K562 (cell line): ENCODE data around the gene YPEL4. TPM values are rescaled to one million over a fixed set of nuclear protein-coding genes. Genes with fewer than 3 reads are reported as not detected.
A peak's percentile ranks its signal among the peaks of the same experiment; 100 is the strongest.

ENCODE experiments used
- ADNP ChIP-seq: fragments of 200-800 bp; sonication (Bioruptor generic); IDR thresholded peaks from 2 replicates; pipeline ENCODE4 v1.6.1; 2016; ENCODE audit warnings: missing genetic modification characterization, missing compliant biosample characterization
- CBX1 ChIP-seq: sonication (generic); IDR thresholded peaks from 2 replicates; pipeline ENCODE4 v1.6.1; 2016; ENCODE audit warnings: antibody characterized with exemption, low read depth, mild to moderate bottlenecking
- E2F3 ChIP-seq: fragments of 250-450 bp; sonication (Bioruptor Pico); IDR thresholded peaks from 2 replicates; pipeline ENCODE4 v1.4.0; 2020; ENCODE audit warnings: mild to moderate bottlenecking
- FIP1L1 ChIP-seq: fragments of 200-400 bp; formaldehyde crosslinking; IDR thresholded peaks from 2 replicates; pipeline ENCODE4 v1.6.1; 2018; ENCODE audit warnings: mild to moderate bottlenecking, low read depth, low read length; ENCODE audit not compliant: poor library complexity, severe bottlenecking
- FOXJ2 ChIP-seq: fragments of 200-800 bp; sonication (Bioruptor generic); IDR thresholded peaks from 2 replicates; pipeline ENCODE4 v1.6.1; 2016; ENCODE audit warnings: missing genetic modification characterization, missing compliant biosample characterization
- HEY1 ChIP-seq: fragments of 250-450 bp; sonication (Bioruptor Pico); IDR thresholded peaks from 2 replicates; pipeline ENCODE4 v1.5.0; 2020; ENCODE audit warnings: mild to moderate bottlenecking, moderate library complexity, borderline replicate concordance
- JUND ChIP-seq, 2 experiments: IDR thresholded peaks; 2 replicates in 1 of 2; 3 replicates in 1 of 2; pipeline ENCODE4 v1.6.1; 2011; ENCODE audit warnings: borderline replicate concordance in 2 of 2, low read depth in 2 of 2, low read length in 2 of 2, improper control_type of control experiment in 1 of 2, missing biosample characterization in 1 of 2, missing genetic modification characterization in 1 of 2, missing genetic modification reagents in 1 of 2
- KAT2B ChIP-seq: IDR thresholded peaks from one replicate; pipeline ENCODE4 v1.6.1; 2012; ENCODE audit warnings: low read depth, mild to moderate bottlenecking, control low read depth, inconsistent platforms, low read length, moderate library complexity
- KLF13 ChIP-seq: fragments of 450-650 bp; IDR thresholded peaks from 2 replicates; pipeline ENCODE4 v1.6.1; 2016; ENCODE audit warnings: missing genetic modification characterization, low read depth, mild to moderate bottlenecking, missing compliant biosample characterization, moderate library complexity, borderline replicate concordance
- MAFG ChIP-seq: fragments of 450-650 bp; conservative IDR thresholded peaks from 2 replicates; pipeline ENCODE4 v1.6.1; 2016; ENCODE audit warnings: missing genetic modification characterization, missing compliant biosample characterization
- MAFK ChIP-seq: IDR thresholded peaks from 2 replicates; pipeline ENCODE4 v1.6.1; 2011; ENCODE audit warnings: low read length, improper control_type of control experiment
- NFRKB ChIP-seq: fragments of 450-650 bp; IDR thresholded peaks from 2 replicates; pipeline ENCODE4 v1.6.1; 2016; ENCODE audit warnings: low read depth
- NR2F6 ChIP-seq: fragments of 450-650 bp; formaldehyde crosslinking; IDR thresholded peaks from 2 replicates; pipeline ENCODE4 v1.4.0; 2020; ENCODE audit warnings: mild to moderate bottlenecking
- PHB ChIP-seq: fragments of 250-450 bp; sonication (Bioruptor Pico); IDR thresholded peaks from 2 replicates; pipeline ENCODE4 v1.5.0; 2021
- ZFP30 ChIP-seq: fragments of 250-450 bp; sonication (Bioruptor Pico); IDR thresholded peaks from 2 replicates; pipeline ENCODE4 v1.8.0; 2022; ENCODE audit warnings: moderate library complexity, mild to moderate bottlenecking, inconsistent platforms, borderline replicate concordance
- ZNF644 ChIP-seq: fragments of 200-800 bp; sonication (Bioruptor generic); IDR thresholded peaks from 2 replicates; pipeline ENCODE4 v1.6.1; 2016; ENCODE audit warnings: low read depth, missing genetic modification characterization, missing compliant biosample characterization
- ZNF696 ChIP-seq: fragments of 250-450 bp; sonication (Bioruptor Pico); conservative IDR thresholded peaks from 2 replicates; pipeline ENCODE4 v1.4.0; 2020; ENCODE audit warnings: mild to moderate bottlenecking, moderate library complexity
- ZSCAN29 ChIP-seq: fragments of 450-650 bp; IDR thresholded peaks from 2 replicates; pipeline ENCODE4 v1.6.1; 2017
- polyA plus RNA-seq, 8 experiments: library from polyadenylated mRNA; depleted of rRNA in 4 of 8; stranded (reverse) in 5 of 8; unstranded in 3 of 8; fragments of >200 nt; fragmentation: Nextera tagmentation in 2 of 8; fragmentation: Illumina TruSeq in 1 of 8; extraction: Ambion mirVana in 2 of 8; extraction: Trizol in 1 of 8; gene quantifications; 2 replicates each; pipeline versions ENCODE4 v1.2.1 to v1.2.3, GENCODE V29; 2011 to 2014; ENCODE audit warnings: inconsistent platforms in 1 of 8, missing spikeins in 1 of 8
- total RNA-seq, 7 experiments: library from RNA; depleted of rRNA in 6 of 7; stranded (reverse); fragments of >200 nt in 6 of 7; fragmentation: Illumina TruSeq in 2 of 7; extraction: Trizol in 2 of 7; gene quantifications; 2 replicates each; pipeline versions ENCODE4 v1.2.1 to v1.2.3, GENCODE V29; 2011 to 2021; ENCODE audit warnings: low replicate concordance in 1 of 7
- TF ChIP-seq, protein P1 (sequence below), 3 experiments: fragments of 200-800 bp in 1 of 3; fragments of 250-450 bp in 1 of 3; fragments of 450-650 bp in 1 of 3; sonication (Bioruptor Pico) in 1 of 3; sonication (Bioruptor generic) in 1 of 3; formaldehyde crosslinking in 1 of 3; IDR thresholded peaks; 2 replicates each; pipeline versions ENCODE4 v1.6.1 to v1.8.0; 2016 to 2022; ENCODE audit warnings: mild to moderate bottlenecking in 2 of 3, missing genetic modification characterization in 2 of 3, missing compliant biosample characterization in 1 of 3, moderate library complexity in 1 of 3
- TF ChIP-seq, protein P2 (sequence below): sonication (generic); IDR thresholded peaks from 2 replicates; pipeline ENCODE4 v1.6.1; 2016
- TF ChIP-seq, protein P3 (sequence below): fragments of 250-450 bp; sonication (Bioruptor Pico); IDR thresholded peaks from 2 replicates; pipeline ENCODE4 v1.5.0; 2021; ENCODE audit warnings: mild to moderate bottlenecking, borderline replicate concordance

YPEL4 gene
- total and polyA plus RNA-seq, 9 of the 15 experiments (the other 6 are each of a cell fraction or from before 2014, with no cell fraction given): 0.07 to 1.4 (median 0.40) TPM; not detected in 2

DNA sequence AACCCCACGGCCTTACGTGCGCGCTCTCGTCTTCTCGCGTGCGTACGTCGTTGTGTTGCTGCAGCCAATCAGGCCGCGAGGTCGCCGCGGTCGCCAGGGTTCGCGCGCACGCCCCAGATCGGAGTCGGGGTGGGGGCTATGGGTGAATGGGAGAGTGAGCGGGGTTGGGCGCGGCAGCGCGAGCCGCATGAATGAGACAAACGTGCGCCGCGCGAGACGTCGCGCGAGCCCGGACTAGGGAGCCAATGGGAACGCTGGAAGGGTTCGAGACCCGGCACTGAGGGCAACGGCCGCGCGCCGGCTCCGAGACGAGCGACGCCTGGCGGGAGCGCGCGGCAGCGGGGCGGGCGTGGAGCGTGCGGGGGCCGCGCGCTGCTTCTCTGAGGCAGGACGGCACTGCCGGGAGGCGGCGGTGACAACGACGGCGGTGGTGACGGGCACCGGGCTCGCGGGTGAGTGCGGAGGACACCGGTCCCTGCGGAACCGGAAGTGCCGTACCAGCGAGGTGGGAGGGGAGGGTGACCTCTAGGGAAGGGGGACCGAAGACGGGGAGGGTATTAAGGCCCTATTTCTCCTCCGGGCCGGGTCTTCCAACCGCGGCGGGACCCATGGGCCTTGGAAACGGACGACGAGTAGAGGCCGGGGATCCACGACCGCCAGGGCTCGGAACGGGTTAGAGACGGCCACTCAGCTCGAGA lies 18.2 kb upstream of the YPEL4 start, which contains the start of gene ZDHHC5 (continued):
- TF ChIP-seq, protein P1, sequence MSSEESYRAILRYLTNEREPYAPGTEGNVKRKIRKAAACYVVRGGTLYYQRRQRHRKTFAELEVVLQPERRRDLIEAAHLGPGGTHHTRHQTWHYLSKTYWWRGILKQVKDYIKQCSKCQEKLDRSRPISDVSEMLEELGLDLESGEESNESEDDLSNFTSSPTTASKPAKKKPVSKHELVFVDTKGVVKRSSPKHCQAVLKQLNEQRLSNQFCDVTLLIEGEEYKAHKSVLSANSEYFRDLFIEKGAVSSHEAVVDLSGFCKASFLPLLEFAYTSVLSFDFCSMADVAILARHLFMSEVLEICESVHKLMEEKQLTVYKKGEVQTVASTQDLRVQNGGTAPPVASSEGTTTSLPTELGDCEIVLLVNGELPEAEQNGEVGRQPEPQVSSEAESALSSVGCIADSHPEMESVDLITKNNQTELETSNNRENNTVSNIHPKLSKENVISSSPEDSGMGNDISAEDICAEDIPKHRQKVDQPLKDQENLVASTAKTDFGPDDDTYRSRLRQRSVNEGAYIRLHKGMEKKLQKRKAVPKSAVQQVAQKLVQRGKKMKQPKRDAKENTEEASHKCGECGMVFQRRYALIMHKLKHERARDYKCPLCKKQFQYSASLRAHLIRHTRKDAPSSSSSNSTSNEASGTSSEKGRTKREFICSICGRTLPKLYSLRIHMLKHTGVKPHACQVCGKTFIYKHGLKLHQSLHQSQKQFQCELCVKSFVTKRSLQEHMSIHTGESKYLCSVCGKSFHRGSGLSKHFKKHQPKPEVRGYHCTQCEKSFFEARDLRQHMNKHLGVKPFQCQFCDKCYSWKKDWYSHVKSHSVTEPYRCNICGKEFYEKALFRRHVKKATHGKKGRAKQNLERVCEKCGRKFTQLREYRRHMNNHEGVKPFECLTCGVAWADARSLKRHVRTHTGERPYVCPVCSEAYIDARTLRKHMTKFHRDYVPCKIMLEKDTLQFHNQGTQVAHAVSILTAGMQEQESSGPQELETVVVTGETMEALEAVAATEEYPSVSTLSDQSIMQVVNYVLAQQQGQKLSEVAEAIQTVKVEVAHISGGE (CRISPR knock-in tag; IDR thresholded peaks at IDR 0.05): peak in 2 of 3 experiments; percentile 83 to 92; a peak in 5 of 6 replicates
- TF ChIP-seq ZFP30 (CRISPR knock-in tag): no peak
- no peak for TF ChIP-seq FOXJ2 (tag)
- TF ChIP-seq NFRKB: no peak; the same call in 1 of the 2 replicates
- TF ChIP-seq MAFK: no peak
- TF ChIP-seq, protein P2, sequence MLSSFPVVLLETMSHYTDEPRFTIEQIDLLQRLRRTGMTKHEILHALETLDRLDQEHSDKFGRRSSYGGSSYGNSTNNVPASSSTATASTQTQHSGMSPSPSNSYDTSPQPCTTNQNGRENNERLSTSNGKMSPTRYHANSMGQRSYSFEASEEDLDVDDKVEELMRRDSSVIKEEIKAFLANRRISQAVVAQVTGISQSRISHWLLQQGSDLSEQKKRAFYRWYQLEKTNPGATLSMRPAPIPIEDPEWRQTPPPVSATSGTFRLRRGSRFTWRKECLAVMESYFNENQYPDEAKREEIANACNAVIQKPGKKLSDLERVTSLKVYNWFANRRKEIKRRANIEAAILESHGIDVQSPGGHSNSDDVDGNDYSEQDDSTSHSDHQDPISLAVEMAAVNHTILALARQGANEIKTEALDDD: no peak
- TF ChIP-seq, protein P3, sequence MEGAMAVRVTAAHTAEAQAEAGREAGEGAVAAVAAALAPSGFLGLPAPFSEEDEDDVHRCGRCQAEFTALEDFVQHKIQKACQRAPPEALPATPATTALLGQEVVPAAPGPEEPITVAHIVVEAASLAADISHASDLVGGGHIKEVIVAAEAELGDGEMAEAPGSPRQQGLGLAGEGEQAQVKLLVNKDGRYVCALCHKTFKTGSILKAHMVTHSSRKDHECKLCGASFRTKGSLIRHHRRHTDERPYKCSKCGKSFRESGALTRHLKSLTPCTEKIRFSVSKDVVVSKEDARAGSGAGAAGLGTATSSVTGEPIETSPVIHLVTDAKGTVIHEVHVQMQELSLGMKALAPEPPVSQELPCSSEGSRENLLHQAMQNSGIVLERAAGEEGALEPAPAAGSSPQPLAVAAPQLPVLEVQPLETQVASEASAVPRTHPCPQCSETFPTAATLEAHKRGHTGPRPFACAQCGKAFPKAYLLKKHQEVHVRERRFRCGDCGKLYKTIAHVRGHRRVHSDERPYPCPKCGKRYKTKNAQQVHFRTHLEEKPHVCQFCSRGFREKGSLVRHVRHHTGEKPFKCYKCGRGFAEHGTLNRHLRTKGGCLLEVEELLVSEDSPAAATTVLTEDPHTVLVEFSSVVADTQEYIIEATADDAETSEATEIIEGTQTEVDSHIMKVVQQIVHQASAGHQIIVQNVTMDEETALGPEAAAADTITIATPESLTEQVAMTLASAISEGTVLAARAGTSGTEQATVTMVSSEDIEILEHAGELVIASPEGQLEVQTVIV (CRISPR knock-in tag): no peak
- no peak for TF ChIP-seq HEY1 (CRISPR knock-in tag)
- TF ChIP-seq MAFG (tag): no peak
- no peak for TF ChIP-seq ZNF696 (CRISPR knock-in tag)
- no peak for TF ChIP-seq KAT2B
- peak; percentile 79 for TF ChIP-seq KLF13 (tag)
- TF ChIP-seq ZSCAN29: no peak
- TF ChIP-seq CBX1: peak; percentile 86; the same call in 1 of the 2 replicates
- TF ChIP-seq FIP1L1: peak; percentile 86
- TF ChIP-seq JUND (IDR thresholded peaks at IDR 0.05; ENCODE audit: borderline replicate concordance, low read depth, low read length): no peak
- TF ChIP-seq JUND (tag; IDR thresholded peaks at IDR 0.05; ENCODE audit: borderline replicate concordance, low read depth, low read length): 0 out of 3 replicates have a peak, but pooled peaks have one; percentile 30
- no peak for TF ChIP-seq PHB (CRISPR knock-in tag)
- no peak for TF ChIP-seq NR2F6 (CRISPR knock-in tag)
- peak; percentile 67; the same call in 1 of the 2 replicates for TF ChIP-seq ZNF644
- TF ChIP-seq E2F3 (CRISPR knock-in tag): no peak
- TF ChIP-seq ADNP (tag): no peak
